GM21447 (cell line): Measurements from ENCODE around the gene THAP11.
A peak's percentile ranks its signal among the peaks of the same experiment; 100 is the strongest.

Source experiments
- ATAC-seq: cut with Tn5 transposase; IDR thresholded peaks from one replicate; pipeline ENCODE4 v1.9.1; 2021; ENCODE audit not compliant: unreplicated experiment

THAP11 gene

GRCh38 chr16:67841816-67842508 lies at the start of gene THAP11:
Gene THAP11 (plus strand): TSS chr16:67842320. CDS start chr16:67842555, 235 bp downstream.
- peak; percentile 36 for ATAC-seq

GRCh38 chr16:67796099-67796718 lies 45.9 kb upstream of the THAP11 start:
- ATAC-seq, result no peak

GRCh38 chr16:67800338-67800926 lies 41.7 kb upstream of the THAP11 start:
- ATAC-seq, result no peak

GRCh38 chr16:67801241-67801640 lies 40.9 kb upstream of the THAP11 start:
- no peak for ATAC-seq

GRCh38 chr16:67801883-67802282 lies 40.2 kb upstream of the THAP11 start:
- ATAC-seq, result no peak

GRCh38 chr16:67803894-67804293 lies 38.2 kb upstream of the THAP11 start:
- ATAC-seq, result no peak

GRCh38 chr16:67804853-67805542 lies 37.1 kb upstream of the THAP11 start:
- ATAC-seq, result no peak

GRCh38 chr16:67805718-67806427 lies 36.2 kb upstream of the THAP11 start:
- ATAC-seq, result peak; percentile 1

GRCh38 chr16:67806428-67807147 lies 35.5 kb upstream of the THAP11 start, which contains the start of the genes RANBP10 and TSNAXIP1:
Gene RANBP10 (minus strand): TSS chr16:67806560. CDS start chr16:67806536, 24 bp downstream.
Gene TSNAXIP1 (plus strand): TSS chr16:67806889. CDS start chr16:67807150, 261 bp downstream.
- ATAC-seq, result peak; percentile 90

GRCh38 chr16:67807148-67807682 lies 34.9 kb upstream of the THAP11 start:
- no peak for ATAC-seq

- ATAC-seq, result no peak
Observed at GRCh38 chr16:67811899-67812298, 30.2 kb upstream of the THAP11 start.

GRCh38 chr16:67814567-67814966 lies 27.6 kb upstream of the THAP11 start:
- no peak for ATAC-seq

GRCh38 chr16:67820608-67821259 lies 21.4 kb upstream of the THAP11 start:
- no peak for ATAC-seq

GRCh38 chr16:67822511-67822910 lies 19.6 kb upstream of the THAP11 start:
- no peak for ATAC-seq

- ATAC-seq, result no peak
Observed at GRCh38 chr16:67825119-67825518, 17.0 kb upstream of the THAP11 start.

- ATAC-seq, result no peak
Observed at GRCh38 chr16:67825906-67826305, 16.2 kb upstream of the THAP11 start.

- no peak for ATAC-seq
Observed at GRCh38 chr16:67828651-67829050, 13.5 kb upstream of the THAP11 start.

- no peak for ATAC-seq
Observed at GRCh38 chr16:67833030-67833414, 9.1 kb upstream of the THAP11 start.

- ATAC-seq, result peak; percentile 97
Observed at GRCh38 chr16:67833415-67834241, 8.5 kb upstream of the THAP11 start.
